Left renal cortex interstitium (tissue), 4 donors: Measurements from ENCODE around the gene CD3D. TPM values are rescaled to one million over a fixed set of nuclear protein-coding genes. Genes with fewer than 3 reads are reported as not detected.
"Not testable (repeated sequence)": the region's sequence is repeated elsewhere in the genome, so short reads cannot be mapped to it uniquely, and the experiment has no call there.

ENCODE experiments used
- DNase-seq, 4 donors: peaks; one replicate each; pipeline ENCODE4 v3.0.0-alpha.2; 2013; ENCODE audit warnings: low read depth in 4 of 4, low spot score in 2 of 4, missing footprints in 1 of 4
- polyA plus RNA-seq, 4 donors: library from polyadenylated mRNA; unstranded; fragments of 120-200 nt; gene quantifications; one replicate each; pipeline ENCODE4 v1.2.1, GENCODE V29; 2013; ENCODE audit not compliant: insufficient read length in 4 of 4

CD3D gene
- polyA plus RNA-seq, 4 donors, result 0.22 to 0.38 TPM; not detected in 2

DNA sequence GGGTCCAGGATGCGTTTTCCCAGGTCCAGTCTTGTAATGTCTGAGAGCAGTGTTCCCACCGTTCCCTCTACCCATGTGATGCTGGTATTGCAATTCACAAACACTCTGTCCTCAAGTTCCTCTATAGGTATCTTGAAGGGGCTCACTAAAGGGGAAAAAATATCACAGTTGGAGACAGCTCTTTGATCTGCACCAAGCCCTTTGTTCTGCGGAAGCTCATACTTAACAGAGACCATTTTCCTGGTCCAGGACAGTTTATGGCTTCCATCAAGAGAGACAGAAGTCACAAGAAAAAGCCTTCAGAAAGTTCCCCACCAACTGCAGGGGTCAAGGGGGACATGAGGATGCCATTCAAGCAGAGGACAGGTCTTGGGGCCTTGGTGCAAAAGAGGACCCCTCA, 2.1 kb downstream of the CD3D start:
- DNase-seq, result no peak

DNA sequence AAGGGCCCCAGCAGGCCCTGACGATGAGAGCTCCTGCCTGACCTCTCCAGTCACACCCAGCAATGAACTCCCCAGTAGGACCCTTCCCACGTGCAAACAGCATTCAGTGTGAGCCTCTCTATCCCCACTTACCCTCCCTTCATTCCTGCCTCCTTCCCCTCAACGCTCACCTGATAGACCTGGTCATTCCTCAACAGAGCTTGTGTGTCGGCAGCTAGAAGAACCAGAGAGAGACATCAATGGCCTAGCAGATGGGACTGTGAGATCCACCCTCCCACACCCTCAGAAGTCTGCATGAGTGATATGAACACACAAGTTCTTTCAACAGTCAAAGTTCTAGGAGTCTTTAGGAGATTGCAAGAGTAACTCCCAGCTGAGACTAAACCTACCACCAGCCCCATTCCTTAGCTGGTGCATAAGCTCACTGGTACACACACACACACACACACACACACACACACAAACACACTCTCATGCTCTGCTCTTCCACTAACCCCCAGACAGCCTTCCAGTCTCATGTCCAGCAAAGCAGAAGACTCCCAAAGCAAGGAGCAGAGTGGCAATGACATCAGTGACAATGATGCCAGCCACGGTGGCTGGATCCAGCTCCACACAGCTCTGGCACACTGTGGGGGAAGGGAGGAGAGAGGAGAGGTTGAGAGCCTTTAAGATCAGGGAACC, 3.1 kb downstream of the CD3D start:
- DNase-seq, result no peak

DNA sequence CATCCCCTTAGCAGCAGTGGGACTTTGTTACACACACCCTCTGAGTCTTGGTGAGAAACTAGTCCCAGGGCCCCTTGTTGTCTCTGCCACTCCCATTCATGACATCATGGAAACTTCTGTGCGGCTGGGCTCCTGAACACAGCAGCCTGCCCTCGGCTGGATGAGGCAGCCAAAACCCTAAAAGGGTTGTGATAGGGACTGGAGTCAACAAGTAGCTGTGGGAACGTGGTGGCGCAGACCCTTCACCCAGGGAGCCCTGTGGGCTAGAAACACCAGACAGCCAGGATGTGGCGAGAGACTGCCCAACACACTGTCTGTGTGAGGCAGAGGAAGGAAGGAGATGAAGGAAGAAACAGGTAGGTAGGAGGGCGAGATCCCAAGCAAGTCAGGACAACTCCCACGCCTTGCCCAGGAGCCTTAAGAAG, 3.9 kb downstream of the CD3D start:
- DNase-seq, result no peak

DNA sequence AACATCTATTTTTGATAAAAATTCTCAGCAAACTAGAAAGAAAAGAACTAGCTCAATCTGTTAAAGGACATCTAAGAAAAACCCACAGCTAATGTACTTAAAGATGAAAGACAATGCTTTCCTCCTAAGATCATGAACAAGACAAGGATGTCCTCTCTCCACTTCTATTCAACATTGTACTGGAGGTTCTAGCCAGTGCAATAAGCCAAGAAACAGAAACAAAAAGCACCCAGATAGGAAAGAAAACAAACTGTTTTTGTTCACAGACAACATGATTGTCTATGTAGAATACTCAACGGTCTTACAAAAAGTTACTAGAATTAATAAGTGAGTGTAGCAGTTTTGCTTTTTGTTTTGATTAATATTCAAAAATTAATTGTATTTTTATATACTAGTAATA, 7.8 kb downstream of the CD3D start:
- no peak for DNase-seq

DNA sequence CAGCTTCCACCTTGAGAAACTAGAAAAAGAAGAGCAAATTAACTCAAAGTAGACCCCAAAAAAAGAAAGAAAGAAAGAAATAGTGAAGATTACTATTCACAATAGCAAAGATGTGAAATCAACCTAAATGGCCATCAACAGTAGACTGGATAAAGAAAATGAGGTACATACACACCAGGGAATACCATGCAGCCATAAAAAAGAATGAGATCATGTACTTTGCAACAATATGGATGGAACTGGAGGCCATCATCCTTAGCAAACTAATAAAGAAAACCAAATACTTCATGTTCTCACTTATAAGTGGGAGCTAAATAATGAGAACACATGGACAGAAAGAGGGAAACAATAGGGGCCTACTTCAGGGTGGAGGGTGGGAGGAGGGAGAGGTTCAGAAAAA, 13.8 kb downstream of the CD3D start:
- DNase-seq, result no peak

DNA sequence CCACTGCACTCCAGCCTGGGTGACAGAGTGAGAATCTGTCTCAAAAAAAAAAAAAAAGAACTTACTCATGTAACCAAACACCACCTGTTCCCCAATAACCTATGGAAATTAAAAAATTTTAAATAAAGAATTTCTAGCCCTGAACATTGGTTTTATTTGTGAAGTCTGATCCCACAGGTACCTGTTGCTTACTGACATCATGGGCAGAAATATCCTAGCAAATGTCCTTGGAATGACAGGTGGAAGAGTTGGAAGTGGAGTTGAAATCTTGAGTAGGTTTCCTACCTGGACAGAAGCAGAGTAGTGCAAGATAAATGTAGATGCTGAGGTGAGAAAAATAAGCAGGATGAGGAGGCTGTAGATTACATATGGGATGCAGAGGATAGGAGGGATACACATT, 17.2 kb downstream of the CD3D start:
- DNase-seq, result no peak

DNA sequence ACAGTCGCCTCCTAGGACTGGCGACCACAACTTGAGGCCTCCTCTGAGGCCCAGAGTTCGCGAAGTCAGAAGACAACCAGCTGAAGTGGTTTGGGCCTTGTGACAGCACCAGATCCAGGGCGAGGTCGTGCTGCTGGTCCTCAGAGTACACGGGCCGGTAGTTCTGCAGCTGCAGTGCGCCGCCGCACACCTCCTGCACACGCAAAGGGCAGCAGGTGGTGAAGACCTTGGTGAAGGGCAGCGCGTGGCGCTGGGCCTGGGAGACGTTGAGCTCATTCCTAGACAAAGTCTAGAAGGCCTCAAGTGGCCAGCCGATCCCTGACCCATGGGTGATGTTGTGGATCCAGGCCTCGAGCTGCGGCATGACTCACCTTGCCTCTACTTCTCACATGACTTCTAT, 19.8 kb downstream of the CD3D start:
- DNase-seq, result no peak

DNA sequence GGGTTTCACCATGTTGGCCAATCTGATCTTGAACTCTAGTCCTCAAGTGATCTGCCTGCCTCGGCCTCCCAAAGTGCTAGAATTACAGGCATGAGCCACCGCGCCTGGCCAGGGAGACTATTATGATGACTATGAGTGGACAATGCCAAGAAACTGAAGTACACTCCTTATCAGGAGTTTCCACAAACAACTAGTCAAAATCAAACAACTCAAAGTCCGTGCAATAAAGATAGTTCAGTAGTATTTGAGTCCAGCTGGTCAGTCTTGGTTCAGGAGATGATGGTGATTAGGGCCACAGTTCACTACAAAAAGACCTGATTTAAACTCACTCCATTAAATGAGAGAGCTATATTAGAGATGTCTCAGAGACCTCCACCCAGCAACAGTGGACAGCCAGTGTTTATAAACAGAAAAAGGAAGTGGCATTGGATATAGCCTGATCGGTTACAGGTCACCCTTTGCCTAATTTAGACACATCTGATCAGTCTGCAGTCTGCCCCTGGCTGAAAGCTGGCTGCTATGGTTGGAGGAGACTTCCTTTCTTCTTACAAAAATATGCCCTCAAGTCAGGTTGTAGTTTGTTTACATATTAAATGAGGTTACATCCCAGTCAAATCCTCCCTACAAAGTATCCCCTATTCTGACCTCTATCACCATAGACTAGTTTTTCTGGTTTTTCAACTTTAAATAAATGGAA, 21.0 kb downstream of the CD3D start:
- no peak for DNase-seq

DNA sequence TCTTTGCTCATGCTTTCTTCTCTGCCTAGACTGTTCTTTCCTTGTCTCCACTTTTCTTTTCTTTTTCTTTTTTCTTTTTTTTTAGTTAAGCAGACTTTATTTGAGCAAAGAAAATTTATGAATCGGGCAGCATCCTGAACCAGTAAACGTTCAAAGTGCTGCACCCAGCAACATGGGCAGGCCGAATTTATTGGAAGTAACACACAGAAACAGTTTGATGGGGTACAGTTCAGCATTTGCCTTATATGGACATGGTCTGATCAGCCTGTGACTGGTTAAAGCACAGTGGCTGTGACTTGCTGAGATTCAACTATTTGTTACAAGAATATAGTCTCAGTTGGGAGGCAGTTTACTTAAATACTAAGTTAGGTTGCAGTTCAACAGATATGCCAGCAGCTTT, 22.0 kb downstream of the CD3D start:
- no peak for DNase-seq

DNA sequence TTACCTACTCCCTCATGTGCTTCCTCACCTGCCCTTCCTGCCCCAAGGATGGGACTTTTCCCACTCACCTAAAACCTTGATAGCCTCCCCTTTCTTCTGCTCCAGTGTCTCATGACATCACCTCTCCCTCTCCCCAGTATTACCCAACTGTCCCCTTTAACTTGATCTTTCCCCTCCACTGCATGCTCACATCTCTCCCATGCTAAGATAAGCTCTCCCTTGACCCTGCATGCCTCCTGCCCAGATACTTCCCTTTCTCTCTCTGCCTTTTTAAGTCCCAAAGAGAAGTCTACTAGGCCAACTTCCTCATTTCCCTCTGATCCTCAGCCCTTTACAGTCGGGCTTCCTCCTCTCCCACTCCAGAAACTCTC, 23.2 kb downstream of the CD3D start:
- DNase-seq, result no peak

DNA sequence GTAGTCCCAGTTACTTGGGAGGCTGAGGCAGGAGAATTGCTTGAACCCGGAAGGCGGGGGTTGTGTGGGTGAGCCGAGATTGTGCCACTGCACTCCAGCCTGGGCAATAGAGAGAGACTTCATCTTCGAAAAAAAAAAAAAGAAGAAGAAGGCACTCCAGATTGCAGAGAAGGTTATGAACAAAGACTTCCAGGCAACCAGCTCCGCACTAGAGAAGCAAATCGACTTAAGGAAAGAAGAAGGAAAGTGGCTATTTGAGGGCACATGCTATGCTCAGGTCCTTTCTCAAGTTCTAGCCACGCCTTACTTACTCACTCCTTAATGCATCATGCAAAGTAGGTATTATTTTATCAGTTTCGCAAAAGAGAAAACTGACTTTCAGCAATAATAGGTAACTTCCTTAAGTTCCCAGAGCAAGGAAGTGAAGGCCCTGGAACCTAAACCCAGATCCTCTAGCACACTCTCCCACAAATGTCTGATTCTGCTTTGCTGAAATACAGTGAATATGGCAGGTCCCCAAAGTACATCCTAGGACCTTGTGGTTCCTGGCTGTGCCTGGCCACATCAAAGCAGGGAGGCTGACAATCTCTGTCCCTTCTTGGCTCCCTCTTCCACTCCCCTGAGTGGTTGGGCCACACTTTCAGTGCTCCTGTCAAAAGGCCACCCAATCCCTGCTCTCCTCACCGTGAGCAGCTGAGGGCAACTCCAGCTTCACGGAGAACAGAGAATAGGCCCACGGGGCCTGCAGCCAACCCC, 23.7 kb downstream of the CD3D start:
- no peak for DNase-seq

DNA sequence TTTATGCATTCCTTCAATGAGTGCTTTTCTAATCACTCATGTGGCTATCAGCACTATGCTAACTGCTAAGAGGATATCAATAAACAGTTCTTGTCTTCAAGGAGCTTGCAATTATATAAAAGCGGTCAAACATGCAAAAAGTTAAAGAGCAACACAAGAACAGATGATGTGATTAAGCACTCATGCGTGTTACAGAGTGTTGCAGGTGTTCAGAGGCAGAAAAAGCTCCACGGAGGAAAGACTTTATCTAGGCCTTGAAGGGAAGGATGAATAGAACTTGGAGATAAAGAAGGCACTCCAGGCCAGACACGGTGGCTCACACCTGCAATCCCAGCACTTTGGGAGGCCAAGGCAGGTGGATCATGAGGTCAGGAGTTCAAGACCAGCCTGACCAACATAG, 24.4 kb downstream of the CD3D start:
- no peak for DNase-seq

DNA sequence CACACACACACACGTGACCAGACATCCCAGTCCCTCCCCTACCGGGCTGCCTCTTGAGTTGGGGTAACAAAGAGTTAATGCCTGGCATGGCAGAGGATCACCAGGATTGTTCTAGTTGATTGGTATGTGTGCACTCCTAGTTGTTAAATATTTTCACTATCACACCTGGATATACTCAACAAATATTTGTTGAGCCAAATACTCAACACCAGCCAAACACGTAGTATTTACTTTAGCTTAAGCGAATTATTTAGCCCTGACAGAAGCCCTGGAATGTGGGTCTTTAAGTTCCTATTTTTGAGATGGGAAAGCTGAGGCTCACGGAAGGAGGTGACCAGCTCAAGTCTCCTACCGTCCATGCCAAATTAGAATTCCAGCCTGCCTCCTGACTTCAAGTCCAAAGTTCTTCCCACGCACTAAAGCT, 27.5 kb downstream of the CD3D start:
- no peak for DNase-seq

DNA sequence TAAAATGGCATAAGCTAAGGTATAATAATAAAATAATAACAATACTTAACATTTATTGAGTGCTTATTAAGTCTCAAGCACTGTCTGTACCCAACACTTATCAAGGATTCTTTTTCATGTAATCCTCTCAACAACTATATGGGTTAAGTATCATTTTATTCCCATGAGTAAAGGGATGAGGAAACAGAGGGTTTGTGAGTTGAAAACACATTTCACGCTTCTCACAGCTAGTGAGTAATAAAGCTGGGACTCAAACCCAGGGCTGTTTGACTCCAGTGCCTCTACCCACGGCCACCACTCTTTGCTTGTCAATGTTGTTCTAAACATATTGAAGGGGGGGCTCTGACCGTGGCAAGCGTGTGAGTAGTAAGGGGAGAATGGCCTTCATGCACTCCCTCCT, 29.3 kb downstream of the CD3D start:
- no peak for DNase-seq

DNA sequence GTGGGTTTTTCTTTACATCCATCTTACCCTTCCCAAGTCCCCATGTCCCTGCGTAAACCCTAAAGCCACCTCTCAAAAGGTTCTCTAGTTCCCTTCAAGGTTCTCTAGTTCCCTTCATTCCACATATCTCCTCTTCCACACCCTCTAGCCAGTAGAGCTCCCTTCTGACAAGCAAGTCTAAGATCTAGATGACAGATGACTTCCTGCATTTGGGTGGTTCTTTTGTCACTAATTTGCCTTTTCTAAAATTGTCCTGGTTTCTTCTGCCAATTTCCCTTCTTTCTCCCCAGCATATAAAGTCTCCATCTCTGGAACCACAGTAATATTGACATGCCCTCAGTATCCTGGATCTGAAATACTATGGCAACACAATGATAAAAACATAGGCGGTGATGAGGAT, 30.2 kb downstream of the CD3D start:
- DNase-seq, result no peak

DNA sequence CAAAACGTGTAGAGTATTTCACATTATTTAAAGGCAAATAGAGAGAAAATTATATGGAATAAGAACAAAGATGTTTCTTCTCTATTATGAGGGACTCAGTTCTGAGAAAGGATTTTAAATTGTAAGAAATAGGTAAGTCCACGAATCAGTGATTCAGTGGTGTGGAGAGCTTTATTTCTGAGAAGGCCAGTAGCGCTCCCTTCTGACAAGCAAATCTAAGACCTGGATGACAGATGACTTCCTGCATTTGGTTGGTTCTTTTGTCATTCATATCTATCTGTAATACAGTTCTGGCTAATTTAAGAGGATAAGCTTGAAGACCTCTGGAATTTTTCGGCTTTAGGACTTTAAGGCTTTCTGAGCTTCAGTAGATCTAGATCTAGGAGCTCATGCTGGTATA, 31.0 kb downstream of the CD3D start:
- DNase-seq, result no peak

DNA sequence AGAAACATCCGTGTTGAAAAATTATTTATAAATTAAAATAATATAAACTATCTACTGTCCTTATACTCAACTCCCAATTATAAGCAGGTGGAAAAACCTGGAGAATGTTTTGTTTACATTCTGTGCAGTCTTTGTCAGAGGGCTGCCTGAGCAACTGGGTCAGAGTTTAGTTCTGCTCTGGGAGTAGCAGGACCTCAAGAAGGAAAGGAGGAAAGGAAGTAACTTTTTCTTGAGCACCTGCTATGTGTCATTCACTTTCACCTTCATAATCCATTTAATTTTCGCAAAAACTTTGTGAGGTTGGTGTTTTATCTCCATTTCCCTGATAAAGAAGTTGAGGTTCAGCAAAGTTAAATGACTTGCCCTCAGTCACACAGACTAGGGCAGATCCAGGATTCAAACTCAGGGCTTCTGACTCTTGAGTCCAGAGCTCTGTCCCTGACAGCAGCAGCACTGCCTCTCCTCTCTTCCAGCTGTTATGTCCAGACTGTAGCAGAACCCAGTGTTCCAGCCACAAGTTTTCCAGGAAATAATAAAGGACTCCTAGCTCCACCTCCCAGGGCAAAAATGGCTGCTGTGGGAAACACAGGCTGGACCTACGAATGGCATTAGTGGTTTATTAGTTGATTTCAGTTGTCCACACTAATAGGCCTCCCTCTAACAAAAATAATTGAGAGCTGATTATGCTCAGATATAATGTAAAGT, 31.6 kb downstream of the CD3D start:
- no peak for DNase-seq

DNA sequence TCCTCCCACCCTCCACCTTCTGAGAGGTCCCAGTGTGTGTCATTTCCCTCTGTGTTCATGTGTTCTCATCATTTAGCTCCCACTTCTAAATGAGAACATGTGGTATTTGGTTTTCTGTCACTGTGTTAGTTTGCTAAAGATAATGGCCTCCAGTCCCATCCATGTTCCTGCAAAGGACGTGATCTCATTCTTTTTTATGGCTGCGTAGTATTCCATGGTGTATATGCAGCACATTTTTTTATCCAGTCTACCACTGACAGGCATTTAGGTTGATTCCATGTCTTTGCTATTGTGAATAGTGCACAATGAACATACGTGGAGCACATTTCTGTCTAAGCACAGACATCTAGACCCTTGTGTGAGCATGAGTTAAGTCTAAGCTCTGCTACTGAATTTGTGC, 32.2 kb downstream of the CD3D start:
- DNase-seq, result no peak

DNA sequence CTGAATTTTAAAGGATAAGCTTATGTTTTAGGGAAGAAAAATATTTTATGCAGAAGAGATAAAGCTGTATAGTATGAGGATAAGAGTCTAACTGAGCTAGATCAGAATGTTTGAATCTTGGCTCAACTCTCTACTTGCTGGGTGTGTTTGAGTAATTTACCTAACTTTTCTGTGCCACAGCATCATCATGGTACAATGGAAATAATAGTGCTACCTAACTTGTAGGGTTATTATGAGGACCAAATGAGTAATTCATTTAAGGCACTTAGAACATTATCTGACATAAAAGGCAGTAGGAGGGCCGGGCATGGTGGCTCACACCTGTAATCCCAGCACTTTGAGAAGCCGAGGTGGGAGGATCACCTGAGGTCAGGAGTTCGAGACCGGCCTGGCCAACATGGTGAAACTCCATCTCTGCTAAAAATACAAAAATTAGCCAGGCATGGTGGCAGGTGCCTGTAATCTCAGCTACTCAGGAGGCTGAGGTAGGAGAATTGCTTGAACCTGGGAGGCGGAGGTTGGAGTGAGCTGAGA, 33.4 kb downstream of the CD3D start:
- DNase-seq, result not testable (repeated sequence)

DNA sequence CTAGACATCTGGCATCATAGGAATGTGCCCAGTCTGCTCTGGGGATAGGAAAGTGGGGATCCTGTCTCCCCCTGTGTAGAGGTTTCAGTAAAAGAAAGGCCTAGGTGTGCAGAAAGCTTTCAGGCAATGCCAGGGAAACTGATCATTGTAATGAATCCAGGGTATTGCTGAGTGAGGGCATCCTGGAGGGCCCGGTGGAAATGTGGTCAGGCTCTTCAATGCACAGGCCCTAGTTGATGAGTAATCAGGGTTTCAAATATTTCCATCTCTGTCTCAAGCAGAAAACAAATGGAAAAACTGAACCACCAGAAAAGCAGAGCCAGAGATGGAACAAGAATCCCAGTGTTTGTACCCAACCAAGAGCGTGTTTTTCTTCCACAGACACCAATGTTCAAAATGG, 35.9 kb downstream of the CD3D start:
- DNase-seq, result no peak

DNA sequence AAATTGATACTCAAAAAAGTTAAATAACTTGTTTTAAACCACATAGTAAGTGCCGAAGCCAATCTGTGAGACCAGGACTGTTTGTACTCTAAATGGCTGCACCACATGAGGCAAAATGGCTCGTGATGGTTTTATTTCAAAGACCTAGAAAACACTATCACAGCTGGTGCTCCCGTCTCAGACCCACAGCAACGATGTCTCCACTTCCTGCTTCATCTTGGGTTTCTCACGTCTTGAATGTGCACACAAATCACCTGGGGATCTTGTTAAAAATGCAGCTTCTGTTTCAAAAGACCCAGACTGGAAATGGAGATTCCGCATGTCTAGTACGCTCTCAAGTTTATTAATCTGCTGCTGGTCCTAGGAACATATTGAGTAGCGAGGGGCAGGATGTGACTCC, 36.8 kb downstream of the CD3D start:
- no peak for DNase-seq
